Measurements from ENCODE around the gene ART3.

DNA sequence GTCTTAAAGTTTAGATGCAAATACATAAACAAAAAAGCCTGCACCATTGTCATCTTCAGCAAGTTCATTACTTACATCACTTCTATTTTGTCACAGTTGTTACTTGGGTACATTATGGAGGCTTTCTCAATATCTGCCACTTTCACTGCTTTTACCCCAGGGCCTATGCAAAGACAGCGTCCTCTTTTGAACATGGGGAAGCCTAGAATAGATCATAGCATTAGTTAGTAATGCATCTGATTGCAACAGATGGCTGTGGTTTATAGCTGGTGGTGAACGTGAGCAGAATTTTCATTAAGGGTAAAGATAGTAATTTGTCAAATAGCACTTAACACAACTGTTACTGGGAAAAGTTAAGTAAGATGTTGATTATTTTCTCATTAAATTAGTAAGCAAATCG is 39.4 kb upstream of the ART3 start:
- TF ChIP-seq, protein P1, sequence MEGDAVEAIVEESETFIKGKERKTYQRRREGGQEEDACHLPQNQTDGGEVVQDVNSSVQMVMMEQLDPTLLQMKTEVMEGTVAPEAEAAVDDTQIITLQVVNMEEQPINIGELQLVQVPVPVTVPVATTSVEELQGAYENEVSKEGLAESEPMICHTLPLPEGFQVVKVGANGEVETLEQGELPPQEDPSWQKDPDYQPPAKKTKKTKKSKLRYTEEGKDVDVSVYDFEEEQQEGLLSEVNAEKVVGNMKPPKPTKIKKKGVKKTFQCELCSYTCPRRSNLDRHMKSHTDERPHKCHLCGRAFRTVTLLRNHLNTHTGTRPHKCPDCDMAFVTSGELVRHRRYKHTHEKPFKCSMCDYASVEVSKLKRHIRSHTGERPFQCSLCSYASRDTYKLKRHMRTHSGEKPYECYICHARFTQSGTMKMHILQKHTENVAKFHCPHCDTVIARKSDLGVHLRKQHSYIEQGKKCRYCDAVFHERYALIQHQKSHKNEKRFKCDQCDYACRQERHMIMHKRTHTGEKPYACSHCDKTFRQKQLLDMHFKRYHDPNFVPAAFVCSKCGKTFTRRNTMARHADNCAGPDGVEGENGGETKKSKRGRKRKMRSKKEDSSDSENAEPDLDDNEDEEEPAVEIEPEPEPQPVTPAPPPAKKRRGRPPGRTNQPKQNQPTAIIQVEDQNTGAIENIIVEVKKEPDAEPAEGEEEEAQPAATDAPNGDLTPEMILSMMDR (IDR thresholded peaks at IDR 0.05; ENCODE audit: low read depth, low read length, poor library complexity, severe bottlenecking), result no peak
- TF ChIP-seq EZH2phosphoT487 (IDR thresholded peaks at IDR 0.05; ENCODE audit: borderline replicate concordance, low read length), result no peak

All from DOHH2 (cell line).